Epidermal melanocyte (primary cell): ENCODE data around the gene LOXHD1.

Source experiments
- DNase-seq: peaks from one replicate; pipeline ENCODE4 v3.0.0; 2011; ENCODE audit warnings: low spot score; ENCODE audit not compliant: insufficient read length

Gene LOXHD1

GRCh38 chr18:46481048-46481846, 175.8 kb downstream of the LOXHD1 start:
- no peak for DNase-seq

- no peak for DNase-seq
Measured at GRCh38 chr18:46480226-46480625, 176.8 kb downstream of the LOXHD1 start.

- no peak for DNase-seq
Measured at GRCh38 chr18:46478796-46479195, 178.2 kb downstream of the LOXHD1 start.

GRCh38 chr18:46477425-46478011, 179.5 kb downstream of the LOXHD1 start:
- no peak for DNase-seq

GRCh38 chr18:46475390-46475752, 181.6 kb downstream of the LOXHD1 start:
- no peak for DNase-seq

GRCh38 chr18:46474487-46475389, 182.3 kb downstream of the LOXHD1 start:
- no peak for DNase-seq

GRCh38 chr18:46471809-46472498, 185.1 kb downstream of the LOXHD1 start:
- DNase-seq, result no peak

- DNase-seq, result no peak
Measured at GRCh38 chr18:46470714-46471113, 186.3 kb downstream of the LOXHD1 start.

- no peak for DNase-seq
Measured at GRCh38 chr18:46469186-46469915, 187.7 kb downstream of the LOXHD1 start.

GRCh38 chr18:46468426-46469180, 188.4 kb downstream of the LOXHD1 start:
- no peak for DNase-seq

GRCh38 chr18:46466234-46467160, 190.5 kb downstream of the LOXHD1 start:
- DNase-seq, result no peak

- no peak for DNase-seq
Measured at GRCh38 chr18:46464926-46465655, 191.9 kb downstream of the LOXHD1 start.

GRCh38 chr18:46462523-46462922, 194.5 kb downstream of the LOXHD1 start:
- DNase-seq, result no peak

GRCh38 chr18:46461993-46462392, 195.0 kb downstream of the LOXHD1 start:
- no peak for DNase-seq

- DNase-seq, result no peak
Measured at GRCh38 chr18:46460754-46461153, 196.3 kb downstream of the LOXHD1 start.

- DNase-seq, result no peak
Measured at GRCh38 chr18:46459789-46460455, 197.1 kb downstream of the LOXHD1 start.

GRCh38 chr18:46458472-46458871, 198.5 kb downstream of the LOXHD1 start:
- DNase-seq, result no peak

GRCh38 chr18:46456691-46457090, 200.3 kb downstream of the LOXHD1 start:
- DNase-seq, result no peak
